Transverse colon (tissue), 4 donors: ENCODE results near the gene RNFT2. TPM values are rescaled to one million over a fixed set of nuclear protein-coding genes. Genes with fewer than 3 reads are reported as not detected.
A peak's percentile ranks its signal among the peaks of the same experiment; 100 is the strongest.
"Not testable (repeated sequence)": the region's sequence is repeated elsewhere in the genome, so short reads cannot be mapped to it uniquely, and the experiment has no call there.

Experiments used
- DNase-seq: peaks from one replicate; pipeline ENCODE4 v3.0.0-alpha.2; 2019
- H3K27ac ChIP-seq, 4 donors: fragments of 200-600 bp; sonication (generic); 2 replicates each; pipeline ENCODE4 v1.5.1; 2016 to 2018; ENCODE audit warnings: inconsistent platforms in 4 of 4
- H3K27me3 ChIP-seq: fragments of 200-600 bp; sonication (generic); 2 replicates; pipeline ENCODE4 v1.5.1; 2017; ENCODE audit warnings: inconsistent platforms
- H3K36me3 ChIP-seq, 4 donors: fragments of 200-600 bp; sonication (generic); 2 replicates each; pipeline ENCODE4 v1.5.1; 2017 to 2019; ENCODE audit warnings: inconsistent platforms in 4 of 4
- H3K4me1 ChIP-seq, 4 donors: fragments of 200-600 bp; sonication (generic); 2 replicates each; pipeline ENCODE4 v1.5.1; 2017 to 2020; ENCODE audit warnings: inconsistent platforms in 4 of 4
- H3K4me3 ChIP-seq, 4 donors: fragments of 200-600 bp; sonication (generic); 1 replicate in 1 of 4; 2 replicates in 3 of 4; pipeline versions ENCODE4 v1.5.1 to v1.6.1; 2017 to 2019; ENCODE audit warnings: inconsistent platforms in 4 of 4
- H3K9me3 ChIP-seq, 2 donors: fragments of 200-600 bp; sonication (generic); 2 replicates each; pipeline ENCODE4 v1.5.1; 2017 to 2019; ENCODE audit warnings: inconsistent platforms in 2 of 2
- EP300 ChIP-seq: sonication (generic); formaldehyde crosslinking; IDR thresholded peaks from one replicate; pipeline ENCODE4 v1.6.1; 2017; ENCODE audit warnings: antibody characterized with exemption, low read depth
- POLR2A ChIP-seq: fragments of 450-650 bp; IDR thresholded peaks from one replicate; pipeline ENCODE4 v1.6.1; 2016; ENCODE audit warnings: antibody characterized with exemption, mild to moderate bottlenecking, moderate library complexity
- POLR2AphosphoS5 ChIP-seq, 3 donors: sonication (generic); formaldehyde crosslinking; IDR thresholded peaks; one replicate each; pipeline ENCODE4 v1.6.1; 2016; ENCODE audit warnings: antibody characterized with exemption in 3 of 3
- WGBS, 2 donors: methylation state at CpG; one replicate each; pipeline ENCODE4 v1.1.5; 2018; ENCODE audit warnings: low coverage in 1 of 2; 5-methylcytosine and 5-hydroxymethylcytosine counted together
- in situ Hi-C, 4 donors: fragments of 200-750 bp; cut with MboI; loops; one replicate each; pipeline versions ENCODE4 v1.15.0 to v1.15.1; 2017; ENCODE audit warnings: low sequenced_read_pairs in 3 of 4, low pct_ligation_motif_present in 1 of 4, low pct_unique_long_range_greater_than_20kb in 1 of 4
- intact Hi-C: fragments of 100-400 bp; cut with DNase I; formaldehyde crosslinking; loops from one replicate; pipeline ENCODE4 v1.15.1; 2023; ENCODE audit warnings: low total_unique reads
- total RNA-seq, 4 donors: library from RNA; depleted of rRNA; stranded (reverse); fragments of >200 nt; gene quantifications; one replicate each; pipeline ENCODE4 v1.1.0, GENCODE V29; 2016
- TF ChIP-seq, protein P1 (sequence below), 5 experiments: fragments of 200-600 bp in 3 of 5; fragments of 450-650 bp in 2 of 5; sonication (generic) in 3 of 5; IDR thresholded peaks; 1 replicate in 2 of 5; 2 replicates in 3 of 5; pipeline ENCODE4 v1.5.1; 2016 to 2017; ENCODE audit warnings: antibody characterized with exemption in 5 of 5, inconsistent platforms in 3 of 5, mild to moderate bottlenecking in 2 of 5, moderate library complexity in 1 of 5

The RNFT2 gene
- total RNA-seq, 4 donors from 2014 or later = 0.20 to 1.1 (median 0.68) TPM; not detected in 1

- H3K9me3 ChIP-seq = no peaks in the 10 kb centered on the region
- intact Hi-C loops = no loop called here
- no peak for DNase-seq
- in situ Hi-C loops = no loop called here
- H3K36me3 ChIP-seq = no peaks in the 10 kb centered on the region
- no peak overlapping the region for H3K4me3 ChIP-seq
- H3K4me1 ChIP-seq = no peaks in the 10 kb centered on the region
- TF ChIP-seq POLR2AphosphoS5 (IDR thresholded peaks at IDR 0.05) = no peak
- TF ChIP-seq EP300 = no peak
- no peak for TF ChIP-seq POLR2A
- TF ChIP-seq, protein P1, sequence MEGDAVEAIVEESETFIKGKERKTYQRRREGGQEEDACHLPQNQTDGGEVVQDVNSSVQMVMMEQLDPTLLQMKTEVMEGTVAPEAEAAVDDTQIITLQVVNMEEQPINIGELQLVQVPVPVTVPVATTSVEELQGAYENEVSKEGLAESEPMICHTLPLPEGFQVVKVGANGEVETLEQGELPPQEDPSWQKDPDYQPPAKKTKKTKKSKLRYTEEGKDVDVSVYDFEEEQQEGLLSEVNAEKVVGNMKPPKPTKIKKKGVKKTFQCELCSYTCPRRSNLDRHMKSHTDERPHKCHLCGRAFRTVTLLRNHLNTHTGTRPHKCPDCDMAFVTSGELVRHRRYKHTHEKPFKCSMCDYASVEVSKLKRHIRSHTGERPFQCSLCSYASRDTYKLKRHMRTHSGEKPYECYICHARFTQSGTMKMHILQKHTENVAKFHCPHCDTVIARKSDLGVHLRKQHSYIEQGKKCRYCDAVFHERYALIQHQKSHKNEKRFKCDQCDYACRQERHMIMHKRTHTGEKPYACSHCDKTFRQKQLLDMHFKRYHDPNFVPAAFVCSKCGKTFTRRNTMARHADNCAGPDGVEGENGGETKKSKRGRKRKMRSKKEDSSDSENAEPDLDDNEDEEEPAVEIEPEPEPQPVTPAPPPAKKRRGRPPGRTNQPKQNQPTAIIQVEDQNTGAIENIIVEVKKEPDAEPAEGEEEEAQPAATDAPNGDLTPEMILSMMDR (IDR thresholded peaks at IDR 0.05) = no peak
- H3K27me3 ChIP-seq = no peaks in the 10 kb centered on the region
- 96% methylated on average over 26 of the region's 26 CpGs; no CpG with 5 or more reads in 1 of the 2 donors for WGBS, 2 donors
- H3K27ac ChIP-seq = no peak overlapping the region
These were observed 11.8 kb downstream of the RNFT2 start for GRCh38 chr12:116749884-116750283.

DNA sequence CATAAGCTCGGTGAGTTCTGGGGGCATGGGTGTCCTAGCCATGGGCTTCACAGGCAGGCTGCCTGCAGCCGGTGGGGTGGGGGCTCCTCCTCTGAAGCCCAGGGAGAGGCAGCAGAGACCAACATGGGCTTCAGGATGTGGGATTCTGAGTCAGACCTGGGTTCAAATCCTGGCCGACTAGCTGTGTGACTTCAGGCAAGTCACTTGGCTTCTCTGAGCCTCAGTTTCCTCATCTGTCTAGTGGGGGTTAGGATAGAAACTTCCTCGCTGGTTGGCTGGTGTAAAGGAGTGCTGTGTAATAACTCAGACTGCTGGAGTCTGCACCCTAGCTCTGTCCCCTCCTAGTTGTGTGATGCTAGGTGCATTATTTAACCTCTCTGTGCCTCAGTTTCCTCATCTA, 12.2 kb downstream of the RNFT2 start:
- DNase-seq = no peak
- intact Hi-C loops = no loop called here
- no peaks in the 10 kb centered on the region for H3K9me3 ChIP-seq

DNA sequence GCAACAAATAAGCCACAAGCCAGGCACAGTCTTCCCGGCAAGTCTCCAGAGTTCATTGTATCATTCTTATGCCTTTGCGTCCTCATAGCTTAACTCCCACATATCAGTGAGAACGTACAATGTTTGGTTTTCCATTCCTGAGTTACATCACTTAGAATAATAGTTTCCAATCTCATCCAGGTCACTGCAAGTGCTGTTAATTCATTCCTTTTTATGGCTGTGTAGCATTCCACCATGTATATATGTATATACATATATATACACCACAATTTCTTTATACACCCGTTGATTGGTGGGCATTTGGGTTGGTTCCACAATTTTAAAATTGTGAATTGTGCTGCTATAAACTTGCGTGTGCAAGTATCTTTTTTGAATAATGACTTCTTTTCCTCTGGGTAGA, 16.0 kb downstream of the RNFT2 start:
- H3K4me3 ChIP-seq, H3K4me1 ChIP-seq, in situ Hi-C loops, H3K27me3 ChIP-seq, intact Hi-C loops, H3K36me3 ChIP-seq, DNase-seq, H3K27ac ChIP-seq, H3K9me3 ChIP-seq: not testable (repeated sequence)
- 93% methylated on average over 5 of the region's 5 CpGs for WGBS, 2 donors

More for the DNA sequence above, 12.2 kb downstream of the RNFT2 start:
- Histone ChIP-seq H3K4me1 (no peaks in the 10 kb centered on the region), H3K27ac (no peak overlapping the region), H3K36me3 (no peaks in the 10 kb centered on the region), H3K27me3 (no peaks in the 10 kb centered on the region), H3K4me3 (no peak overlapping the region)
- TF ChIP-seq POLR2A (no peak), POLR2AphosphoS5 (IDR thresholded peaks at IDR 0.05) (no peak), EP300 (no peak)
- TF ChIP-seq, protein P1 (IDR thresholded peaks at IDR 0.05) = no peak
- in situ Hi-C loops = no loop called here
- 96% methylated on average over 4 of the region's 4 CpGs; no CpG with 5 or more reads in 1 of the 2 donors for WGBS, 2 donors

- H3K9me3 ChIP-seq, H3K4me3 ChIP-seq, in situ Hi-C loops, H3K4me1 ChIP-seq, H3K36me3 ChIP-seq, H3K27ac ChIP-seq, intact Hi-C loops, DNase-seq, H3K27me3 ChIP-seq: not testable (repeated sequence)
- WGBS, 2 donors = 77% methylated on average over 1 of the region's 1 CpG; no CpG with 5 or more reads in 1 of the 2 donors
These were observed 16.7 kb downstream of the RNFT2 start for GRCh38 chr12:116754783-116755182.

GRCh38 chr12:116759783-116760621, 21.9 kb downstream of the RNFT2 start:
- no peak overlapping the region for H3K27ac ChIP-seq
- no peak for TF ChIP-seq POLR2AphosphoS5 (IDR thresholded peaks at IDR 0.05)
- no peak for TF ChIP-seq POLR2A
- TF ChIP-seq EP300 = no peak
- TF ChIP-seq, protein P1 (IDR thresholded peaks at IDR 0.05) = no peak
- H3K36me3 ChIP-seq = no peaks in the 10 kb centered on the region
- 81% methylated on average over 22 of the region's 22 CpGs; no CpG with 5 or more reads in 1 of the 2 donors for whole genome bisulfite sequencing, 2 donors
- no peak overlapping the region for H3K4me3 ChIP-seq
- no peaks in the 10 kb centered on the region for H3K9me3 ChIP-seq
- DNase-seq = peak; percentile 20
- in situ Hi-C loops = no loop called here
- no peaks in the 10 kb centered on the region for H3K27me3 ChIP-seq
- intact Hi-C loops = no loop called here
- H3K4me1 ChIP-seq = no peaks in the 10 kb centered on the region
